ENCODE measurements around the gene ATP5MK. TPM values are rescaled to one million over a fixed set of nuclear protein-coding genes. Genes with fewer than 3 reads are reported as not detected.

The ATP5MK gene
- total and polyA plus RNA-seq, 2 of the 8 experiments (the other 6 are each of a cell fraction or from before 2014, with no cell fraction given) = 280 to 312 TPM

DNA sequence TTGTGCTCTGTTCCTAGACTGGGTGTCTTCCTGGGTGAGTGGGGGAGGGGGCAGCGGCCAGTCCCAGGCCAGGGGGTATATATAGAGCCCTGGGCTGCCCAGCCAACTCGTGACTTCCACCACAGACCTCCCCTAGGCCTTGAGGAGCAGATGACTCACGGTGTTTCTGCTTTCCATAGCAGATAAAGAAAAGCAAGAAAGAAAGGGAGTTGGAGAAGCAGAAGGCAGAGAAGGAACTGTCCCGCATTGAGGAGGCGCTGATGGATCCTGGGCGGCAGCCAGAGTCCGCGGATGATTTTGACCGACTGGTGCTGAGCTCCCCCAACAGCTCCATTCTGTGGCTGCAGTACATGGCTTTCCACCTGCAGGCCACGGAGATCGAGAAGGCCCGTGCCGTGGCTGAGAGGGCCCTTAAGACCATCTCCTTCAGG is 45.8 kb upstream of the ATP5MK start:
- H4K91ac ChIP-seq (replicated peaks; ENCODE audit: insufficient read length, low read length) = no peak overlapping the region
- TF ChIP-seq KDM4A (IDR thresholded peaks at IDR 0.05; ENCODE audit: low read depth, low read length, severe bottlenecking) = no peak
- no peak for TF ChIP-seq SUZ12 (IDR thresholded peaks at IDR 0.05; ENCODE audit: low read length)
- TF ChIP-seq SRF (IDR thresholded peaks at IDR 0.05; ENCODE audit: low read depth, low read length) = no peak
- TF ChIP-seq SP2 (IDR thresholded peaks at IDR 0.05; ENCODE audit: low read length) = no peak
- no peak for TF ChIP-seq POLR2AphosphoS5 (IDR thresholded peaks at IDR 0.05; ENCODE audit: low read depth, low read length)
- TF ChIP-seq POU5F1 (IDR thresholded peaks at IDR 0.05; ENCODE audit: low read depth, low read length) = no peak
- no peak for TF ChIP-seq SP4 (IDR thresholded peaks at IDR 0.05; ENCODE audit: low read length)
- TF ChIP-seq CHD2 (IDR thresholded peaks at IDR 0.05; ENCODE audit: low read length) = no peak
- TF ChIP-seq RFX5 (IDR thresholded peaks at IDR 0.05; ENCODE audit: borderline replicate concordance, low read depth, low read length) = no peak
- no peak for TF ChIP-seq YY1 (IDR thresholded peaks at IDR 0.05; ENCODE audit: low read depth, low read length)
- TF ChIP-seq HDAC2 (IDR thresholded peaks at IDR 0.05; ENCODE audit: borderline replicate concordance in 1 of 2, low read depth in 2 of 2, low read length in 2 of 2) = no peak
- TF ChIP-seq RBBP5 (IDR thresholded peaks at IDR 0.05; ENCODE audit: borderline replicate concordance, low read depth, low read length) = no peak
- no peak for TF ChIP-seq SAP30 (IDR thresholded peaks at IDR 0.05; ENCODE audit: insufficient read depth, insufficient replicate concordance, low read length)

More for the DNA sequence above, 45.8 kb upstream of the ATP5MK start:
- Histone ChIP-seq H3K9ac (replicated peaks in 1 of 4; ENCODE audit: extremely low read depth in 1 of 4, low read depth in 3 of 4, low read length in 3 of 4) (no peak overlapping the region), H3K79me2 (ENCODE audit: control insufficient read depth in 1 of 2, insufficient read depth in 2 of 2, low read length in 2 of 2) (no peaks in the 10 kb centered on the region), H2AFZ (ENCODE audit: low read length) (no peak overlapping the region), H3K27me3 (replicated peaks in 1 of 4; ENCODE audit: control insufficient read depth in 3 of 4, extremely low read depth in 1 of 4, insufficient read depth in 3 of 4, low read length in 3 of 4) (no peaks in the 10 kb centered on the region), H4K20me1 (replicated peaks in 1 of 2; ENCODE audit: control insufficient read depth in 1 of 2, insufficient read depth in 2 of 2, low read length in 2 of 2) (peaks cover 0 to 8% of the 10 kb centered on the region in 2 experiments), H3K4me3 (ENCODE audit: extremely low read depth in 1 of 4, insufficient read depth in 2 of 4, low read depth in 3 of 4, low read length in 4 of 4) (no peak overlapping the region), H4K5ac (ENCODE audit: insufficient read length, low read depth, low read length) (no peak overlapping the region), H3K4ac (replicated peaks; ENCODE audit: insufficient read length, low read depth, low read length) (no peak overlapping the region), H3K14ac (ENCODE audit: insufficient read length) (no peak overlapping the region), H2BK12ac (ENCODE audit: low read depth, low read length) (no peak overlapping the region), H3K4me2 (ENCODE audit: insufficient read depth in 1 of 2, low read depth in 2 of 2, low read length in 2 of 2) (no peak overlapping the region), H3K9me3 (ENCODE audit: insufficient read depth in 2 of 2, low read depth in 1 of 2, low read length in 1 of 2) (no peaks in the 10 kb centered on the region), H3K79me1 (ENCODE audit: low read depth, low read length) (no peaks in the 10 kb centered on the region; the same call in 1 of the 2 replicates), H3K56ac (replicated peaks; ENCODE audit: insufficient read length, low read depth, low read length) (no peak overlapping the region), H3K18ac (ENCODE audit: extremely low read depth, low read length) (no peak overlapping the region), H3K4me1 (replicated peaks in 1 of 4; ENCODE audit: control insufficient read depth in 3 of 4, insufficient read depth in 4 of 4, low read length in 3 of 4) (no peaks in the 10 kb centered on the region), H3K23ac (ENCODE audit: insufficient read length) (no peak overlapping the region), H2BK20ac (ENCODE audit: low read length) (no peak overlapping the region), H3K23me2 (ENCODE audit: low read depth, low read length) (no peaks in the 10 kb centered on the region), H2BK15ac (ENCODE audit: low read length) (no peak overlapping the region), H4K8ac (ENCODE audit: extremely low read depth, insufficient read depth, low read length) (no peak overlapping the region), H2BK120ac (replicated peaks; ENCODE audit: low read depth, low read length) (no peak overlapping the region), H3K27ac (ENCODE audit: low read depth, low read length) (no peak overlapping the region), H3K36me3 (ENCODE audit: control insufficient read depth in 2 of 4, insufficient read depth in 4 of 4, low read length in 3 of 4) (peaks cover 39 to 91% (median 82%) of the 10 kb centered on the region in 4 experiments), H2AK5ac (ENCODE audit: low read depth, low read length) (no peak overlapping the region), H2BK5ac (ENCODE audit: low read depth, low read length) (no peak overlapping the region)
- WGBS, 2 experiments (ENCODE audit: extremely low coverage in 1 of 2, insufficient coverage in 1 of 2, insufficient read length in 1 of 2, insufficient replicate concordance in 2 of 2, low coverage in 1 of 2, low lambda C conversion rate in 2 of 2, missing lambda C conversion rate in 1 of 2) = 91% methylated on average over 10 of the region's 13 CpGs; no CpG with 5 or more reads in 1 of the 2 experiments
- CTCF ChIA-PET (ENCODE audit: partially characterized antibody) = interaction anchor here (0.6 to 4.3 kb wide), 6 partner anchors 18 to 122 kb away, joined by 3 to 21 read pairs (median 6); no protein-coding TSS in a partner anchor
- DNase-seq (ENCODE audit: low read depth in 1 of 2, low spot score in 2 of 2) (no peak), FAIRE-seq (no peak)
- POLR2A ChIA-PET (ENCODE audit: partially characterized antibody) = interaction anchor here (1.1 to 2.3 kb wide), 3 partner anchors 10 to 34 kb away, joined by 3 to 7 read pairs (median 4); partner anchors contain the start of gene CALHM2

Measured in H1 (cell line).